HG03521 (cell line): ENCODE data around the gene SRP14.
"Not testable (repeated sequence)": the region's sequence is repeated elsewhere in the genome, so short reads cannot be mapped to it uniquely, and the experiment has no call there.

ENCODE experiments used
- ATAC-seq: cut with Tn5 transposase; IDR thresholded peaks from one replicate; pipeline ENCODE4 v1.9.1; 2021; ENCODE audit warnings: mild to moderate bottlenecking, moderate library complexity; ENCODE audit not compliant: unreplicated experiment

SRP14 gene, protein sequence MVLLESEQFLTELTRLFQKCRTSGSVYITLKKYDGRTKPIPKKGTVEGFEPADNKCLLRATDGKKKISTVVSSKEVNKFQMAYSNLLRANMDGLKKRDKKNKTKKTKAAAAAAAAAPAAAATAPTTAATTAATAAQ

DNA sequence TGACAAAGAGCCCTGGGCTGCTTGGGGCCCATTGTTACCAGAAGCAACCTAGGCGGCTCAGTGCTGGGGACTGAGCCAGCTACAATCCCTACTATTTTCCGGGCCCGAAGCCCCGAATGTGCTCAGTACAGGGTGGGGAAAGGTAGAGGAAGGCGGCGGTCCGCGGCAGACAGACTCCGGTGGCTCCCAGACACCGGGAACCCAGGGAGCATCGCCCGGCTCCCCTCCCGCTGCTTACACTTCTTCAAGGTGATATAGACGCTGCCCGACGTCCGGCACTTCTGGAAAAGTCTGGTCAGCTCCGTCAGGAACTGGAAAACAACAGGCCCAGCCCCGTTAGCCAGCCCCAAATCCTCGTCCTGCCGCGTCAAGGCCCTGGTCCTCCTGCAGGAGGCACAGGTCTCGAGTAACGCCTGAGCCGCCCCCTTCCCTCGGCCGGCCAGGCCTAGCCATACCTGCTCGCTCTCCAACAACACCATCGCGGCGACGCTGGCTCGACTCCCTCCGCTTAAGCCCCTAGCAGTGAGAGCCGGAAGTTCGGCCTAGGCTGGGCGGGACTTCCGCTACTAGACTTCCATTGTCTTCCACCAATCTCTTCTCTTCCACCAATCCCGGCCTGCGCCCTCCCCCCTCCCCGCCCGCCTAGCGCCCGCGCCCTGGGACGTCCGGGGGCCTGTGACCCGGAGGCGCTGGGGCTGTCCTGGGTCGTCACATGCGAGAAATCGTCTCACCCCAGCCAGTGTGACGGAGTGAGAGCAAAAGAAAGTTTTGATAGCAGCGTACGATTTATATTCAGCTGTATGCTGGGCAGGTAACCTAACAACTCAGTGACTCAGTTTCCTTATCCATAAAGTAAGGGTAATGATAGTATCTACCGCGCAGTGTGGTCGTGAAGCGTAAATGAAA, at the start of gene SRP14:
Gene SRP14, minus strand, starts transcription at position 544 of the 906 bp plus-strand sequence. Its CDS starts 65 bp downstream, at position 479.
- peak; percentile 90 for ATAC-seq

DNA sequence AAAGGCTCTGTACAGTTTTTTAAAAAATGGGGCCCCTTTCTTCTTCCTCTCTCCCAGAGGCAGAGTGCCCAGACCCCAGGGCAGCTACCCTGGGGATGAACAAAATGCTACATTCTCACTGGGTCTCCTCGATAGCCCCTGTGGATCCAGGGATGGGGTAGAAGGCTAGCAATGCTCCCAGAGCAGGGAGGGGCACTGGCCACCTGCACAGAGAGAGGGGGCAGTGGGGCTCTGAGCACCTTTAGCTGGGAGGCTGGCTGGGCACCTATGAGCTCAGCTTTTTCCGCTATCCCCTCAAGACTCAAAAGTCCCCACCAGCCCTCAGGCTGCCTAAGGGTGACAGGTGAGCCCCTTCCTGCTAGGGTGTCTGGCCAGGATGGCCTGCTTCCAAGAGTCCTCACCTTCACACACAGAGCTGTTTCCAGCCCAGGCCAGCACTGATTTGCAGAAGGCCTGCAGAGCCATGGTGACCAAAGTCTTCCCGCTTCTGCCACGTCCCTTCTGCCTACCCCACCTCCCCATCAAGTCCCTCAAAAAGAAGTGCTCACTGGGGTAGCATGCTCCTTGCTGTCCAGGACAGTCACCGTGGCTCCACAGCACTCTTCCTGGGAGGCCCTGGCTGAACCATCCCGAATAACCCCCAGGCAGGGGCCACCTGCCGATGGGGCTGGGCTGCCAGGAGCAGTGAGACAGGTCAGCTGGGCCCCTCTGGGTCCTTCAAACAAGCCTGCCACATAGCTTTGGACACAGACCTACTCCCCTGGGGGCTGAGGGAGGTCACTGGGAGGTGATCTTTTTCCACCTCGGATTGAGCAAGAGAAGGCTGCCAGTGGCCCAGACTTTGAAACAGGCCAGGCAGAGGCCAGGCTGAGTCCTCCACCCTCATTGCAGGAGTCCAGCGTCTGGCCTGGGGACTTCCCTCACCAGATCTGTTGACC, 49.3 kb upstream of the SRP14 start:
- no peak for ATAC-seq

DNA sequence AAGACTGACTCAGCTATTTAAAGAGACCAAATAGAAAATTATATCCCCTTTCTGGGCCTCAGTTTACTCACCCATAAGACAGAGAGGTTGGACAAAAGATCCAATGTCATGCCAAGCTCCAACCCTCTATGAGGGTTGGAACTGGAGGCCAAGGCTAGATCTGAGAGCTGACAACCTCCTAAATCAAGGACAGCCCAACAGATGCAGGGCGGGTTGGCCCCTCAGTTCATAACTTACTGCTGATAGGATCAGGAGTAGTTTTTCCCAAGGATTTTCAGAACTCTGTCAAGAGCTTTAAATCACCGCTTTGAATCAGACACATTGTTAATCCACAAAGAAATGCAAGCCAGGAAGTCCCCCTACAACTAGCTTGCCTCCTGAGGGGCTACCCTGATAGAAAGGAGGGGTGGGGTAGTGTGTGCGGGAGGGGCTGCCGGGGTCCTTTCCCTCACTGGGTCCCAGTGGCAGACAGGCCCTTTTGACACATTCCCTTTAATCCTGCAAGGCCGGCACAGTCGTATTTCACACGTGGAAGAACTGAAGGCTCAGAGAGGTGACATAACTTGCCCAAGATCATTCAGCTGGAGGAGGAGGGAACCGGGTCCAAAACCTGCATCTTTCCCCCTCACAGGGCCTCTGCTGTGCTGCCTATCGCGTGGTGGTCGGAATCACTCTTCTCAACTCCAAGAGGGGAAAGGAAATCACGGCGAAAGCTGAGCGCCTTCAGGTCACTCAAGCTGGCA, 48.3 kb upstream of the SRP14 start:
- no peak for ATAC-seq

DNA sequence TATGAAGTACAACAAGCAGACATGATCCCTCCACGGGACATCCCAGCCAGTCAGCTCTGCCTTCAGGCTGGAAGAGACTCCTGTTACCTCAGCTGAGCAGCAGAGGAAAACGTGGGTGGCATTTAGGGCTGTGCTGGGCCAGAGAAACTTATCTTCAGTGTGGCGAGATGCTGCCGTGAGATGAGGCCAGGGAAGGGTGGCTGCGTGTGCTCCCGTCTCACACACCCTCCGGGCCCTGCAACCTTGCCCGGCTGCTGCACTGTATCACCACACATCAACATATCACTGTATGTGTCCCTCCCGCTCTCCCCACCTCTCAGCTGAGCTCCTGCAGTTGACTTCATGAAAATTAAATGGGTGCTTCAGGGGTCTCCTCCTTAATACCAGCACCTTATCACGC, 46.3 kb upstream of the SRP14 start:
- no peak for ATAC-seq

DNA sequence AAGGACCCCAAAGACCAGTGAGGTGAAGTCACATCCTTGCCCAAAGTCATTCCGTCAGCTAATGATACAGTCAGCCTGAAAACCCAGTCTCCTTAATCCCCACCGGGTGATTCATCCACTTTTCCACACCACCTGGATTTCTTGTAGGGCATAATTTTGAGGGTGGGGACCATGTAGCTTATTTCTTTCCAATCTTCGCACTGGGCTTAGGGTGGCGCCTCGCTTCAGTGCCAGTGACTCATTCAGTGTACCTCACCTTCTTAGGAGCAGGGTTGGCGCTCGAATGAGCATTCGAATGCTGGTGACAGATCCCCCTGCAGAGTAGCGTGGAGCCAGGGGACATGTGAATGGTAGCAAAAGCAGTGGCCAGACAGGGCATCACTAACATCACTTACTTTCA, 45.7 kb upstream of the SRP14 start:
- no peak for ATAC-seq

DNA sequence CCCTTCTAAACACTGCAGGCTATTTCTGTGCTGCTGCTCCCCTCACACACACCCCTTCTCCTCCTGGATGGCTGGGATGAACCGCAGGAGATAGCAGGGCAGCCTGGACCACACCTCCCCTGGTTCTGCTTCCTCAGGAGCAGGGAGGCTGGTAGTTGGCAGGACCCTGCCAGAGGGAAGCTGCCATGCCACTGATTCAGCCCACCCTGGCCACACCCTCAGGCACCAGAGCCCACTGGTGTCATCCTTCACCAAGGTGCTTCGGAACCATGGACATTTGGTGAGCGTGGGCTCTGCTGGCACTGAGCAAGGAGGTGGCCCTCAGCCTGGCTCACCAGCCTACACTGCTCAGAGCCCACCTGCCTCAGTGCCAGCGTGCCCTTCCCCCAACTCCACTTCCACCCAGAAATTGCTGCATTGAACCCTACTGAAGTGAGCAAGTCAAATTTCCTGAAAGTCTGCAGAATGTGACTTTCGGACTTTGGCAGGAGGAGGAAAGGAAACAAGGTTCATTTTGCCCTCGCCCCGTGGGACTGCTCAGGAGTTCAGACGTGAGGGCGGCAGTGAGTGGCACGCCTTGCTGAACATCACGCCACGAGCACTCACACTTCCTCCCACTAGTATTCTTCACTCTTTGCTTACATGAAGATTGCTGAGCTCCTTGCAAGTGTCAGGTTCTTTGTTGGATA, 43.4 kb upstream of the SRP14 start:
- ATAC-seq = no peak

DNA sequence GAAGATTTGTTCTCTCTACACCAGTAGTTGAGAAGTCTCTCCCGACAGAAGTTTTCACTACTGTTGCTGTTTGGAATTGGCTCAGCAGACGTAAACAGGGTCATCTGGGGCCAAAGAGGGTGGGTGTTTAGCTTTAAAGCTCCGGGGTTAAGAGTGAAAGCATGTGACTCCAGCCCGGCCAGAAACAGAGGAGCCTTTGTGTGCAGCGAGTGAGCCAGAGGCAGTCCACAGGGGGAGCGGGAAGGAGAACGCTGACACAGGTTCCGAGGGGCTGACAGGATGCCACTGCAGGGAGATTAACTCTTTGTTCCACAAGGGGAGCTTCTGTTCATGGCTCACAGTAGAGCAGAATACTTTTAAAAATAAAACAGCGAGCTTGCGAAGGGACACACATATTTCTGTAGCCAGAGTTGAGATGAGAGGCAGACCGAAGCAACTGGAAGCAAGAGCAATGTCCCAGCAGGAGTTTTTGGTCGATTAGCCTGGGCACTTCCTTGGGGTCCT, 42.8 kb upstream of the SRP14 start:
- ATAC-seq = no peak

DNA sequence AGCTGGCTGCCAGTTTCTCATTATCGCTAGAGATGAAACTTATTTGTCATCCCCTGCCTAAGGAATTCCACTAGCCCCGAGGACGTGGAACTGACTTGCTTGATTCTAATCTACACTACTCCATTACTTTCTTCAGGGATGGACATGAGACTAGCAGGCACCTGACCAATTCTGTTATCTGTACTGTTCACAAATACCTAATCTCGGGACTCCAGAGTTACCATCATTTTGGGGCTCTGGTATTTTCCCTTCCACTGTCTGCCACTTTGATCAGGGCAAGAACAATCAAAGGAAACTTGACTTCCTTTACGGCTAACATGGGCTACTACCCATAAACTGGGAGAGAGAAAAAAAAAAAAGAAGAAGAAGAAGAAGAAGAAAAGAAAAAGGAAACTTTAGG, 41.9 kb upstream of the SRP14 start:
- ATAC-seq = no peak

DNA sequence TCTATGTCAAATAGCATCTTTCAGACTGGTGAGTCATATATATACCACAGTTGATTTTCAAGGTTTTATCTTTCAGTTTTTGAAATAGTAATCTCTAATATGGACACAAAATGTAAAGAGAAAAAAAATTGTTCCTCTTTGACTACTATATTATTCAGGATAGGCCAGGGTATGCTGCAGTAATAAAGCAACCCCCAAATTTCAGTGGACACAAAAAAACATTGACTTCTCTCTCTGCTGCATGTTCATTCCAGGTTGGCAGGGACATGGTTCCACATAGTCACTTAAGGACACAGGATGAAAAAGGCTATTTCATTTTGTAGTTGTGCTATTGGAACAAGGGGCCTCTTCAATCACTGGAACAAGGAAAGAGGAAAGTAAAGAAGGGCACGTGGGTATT, 41.1 kb upstream of the SRP14 start:
- ATAC-seq = no peak

DNA sequence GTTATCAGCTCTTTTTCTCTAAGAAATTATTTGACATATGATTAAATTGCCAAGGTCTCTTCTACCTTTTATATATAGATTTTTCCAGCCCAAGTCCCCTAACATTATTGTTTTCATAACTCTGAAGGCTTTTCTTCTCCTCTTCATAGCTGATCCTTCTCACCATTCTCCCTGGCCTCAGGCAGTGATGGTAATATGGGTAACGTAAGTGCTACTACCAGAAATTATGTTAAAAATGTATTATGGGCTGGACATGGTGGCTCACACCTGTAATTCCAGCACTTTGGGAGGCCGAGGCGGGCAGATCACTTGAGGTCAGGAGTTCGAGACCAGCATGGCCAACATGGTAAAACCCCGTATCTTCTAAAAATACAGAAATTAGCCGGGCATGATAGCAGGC, 40.5 kb upstream of the SRP14 start:
- ATAC-seq = no peak

DNA sequence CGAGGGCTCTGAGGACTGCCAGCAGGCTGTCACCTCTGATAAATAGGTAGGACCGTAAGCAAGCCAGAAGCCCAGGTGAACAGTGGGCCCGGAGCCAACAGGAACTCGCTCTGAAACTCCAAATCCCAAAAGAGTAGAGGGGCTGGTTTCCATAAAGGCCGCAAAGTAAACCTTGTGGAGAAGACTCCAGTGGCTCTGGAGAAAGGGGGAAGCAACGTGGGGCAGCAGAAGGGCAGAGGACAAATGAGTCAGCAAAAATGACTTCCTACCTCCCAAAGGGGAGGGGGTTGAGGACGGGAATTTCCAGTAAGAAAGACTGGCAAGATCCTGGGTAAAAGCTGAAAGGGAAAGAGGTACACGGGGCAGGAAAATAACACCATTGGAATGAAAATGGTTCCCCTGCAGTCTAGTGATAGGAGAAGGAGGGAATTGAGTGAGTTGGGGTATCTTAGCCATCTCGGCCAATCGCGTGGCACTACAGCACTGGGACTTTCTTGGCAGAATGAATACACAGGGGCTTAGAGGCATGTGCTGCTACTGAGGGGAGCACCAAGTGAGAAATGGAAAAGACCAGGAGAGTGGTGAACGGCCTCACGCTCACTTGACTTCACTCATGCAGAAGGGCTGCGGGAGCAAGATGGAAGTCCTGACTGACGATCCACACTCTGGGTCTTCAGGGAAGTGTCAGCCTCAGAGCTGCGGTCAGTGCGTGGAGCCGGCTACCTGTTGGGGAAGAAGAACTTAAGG, 36.5 kb upstream of the SRP14 start:
- ATAC-seq = no peak

DNA sequence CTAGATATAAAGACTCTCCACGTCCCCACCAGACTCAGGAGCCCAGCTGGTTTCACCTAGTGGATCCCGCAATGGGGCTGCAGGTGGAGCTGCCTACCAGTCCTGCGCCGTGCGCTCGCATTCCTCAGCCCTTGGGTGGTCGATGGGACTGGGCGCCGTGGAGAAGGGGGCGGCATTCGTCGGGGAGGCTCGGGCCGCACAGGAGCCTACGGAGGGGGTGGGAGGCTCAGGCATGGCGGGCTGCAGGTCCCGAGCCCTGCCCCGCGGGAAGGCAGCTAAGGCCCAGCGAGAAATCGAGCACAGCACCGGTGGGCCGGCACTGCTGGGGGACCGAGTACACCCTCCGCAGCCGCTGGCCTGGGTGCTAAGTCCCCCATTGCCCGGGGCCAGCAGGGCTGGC, 35.7 kb upstream of the SRP14 start:
- ATAC-seq = not testable (repeated sequence)

DNA sequence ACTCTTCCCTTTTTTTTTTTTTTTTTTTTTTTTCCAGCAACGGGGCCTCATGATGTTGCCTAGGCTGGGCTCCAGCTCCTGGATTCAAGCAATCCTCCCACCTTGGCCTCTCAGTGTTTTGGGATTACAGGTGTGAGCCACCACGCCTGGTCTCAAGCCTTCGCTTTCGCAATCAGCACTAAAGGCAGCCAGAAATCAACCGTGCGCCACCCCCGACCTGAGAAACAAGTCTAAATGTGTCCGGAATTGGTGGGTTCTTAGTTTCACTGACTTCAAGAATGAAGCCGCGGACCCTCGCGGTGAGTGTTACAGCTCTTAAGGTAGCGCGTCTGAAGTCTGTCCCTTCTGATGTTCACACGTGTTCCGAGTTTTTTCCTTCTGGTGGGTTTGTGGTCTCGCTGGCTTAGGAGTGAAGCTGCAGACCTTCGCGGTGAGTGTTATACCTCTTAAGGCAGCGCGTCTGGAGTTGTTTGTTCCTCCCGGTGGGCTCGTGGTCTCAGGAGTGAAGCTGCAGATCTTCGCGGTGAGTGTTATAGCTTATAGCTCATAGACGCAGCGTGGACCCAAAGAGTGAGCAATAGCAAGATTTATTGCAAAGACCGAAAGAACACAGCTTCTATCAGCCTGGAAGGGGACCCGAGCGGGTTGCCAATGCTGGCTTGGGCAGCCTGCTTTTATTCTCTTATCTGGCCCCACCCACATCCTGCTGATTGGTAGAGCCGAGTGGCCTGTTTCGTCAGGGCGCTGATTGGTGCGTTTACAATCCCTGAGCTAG, 34.9 kb upstream of the SRP14 start:
- not testable (repeated sequence) for ATAC-seq

DNA sequence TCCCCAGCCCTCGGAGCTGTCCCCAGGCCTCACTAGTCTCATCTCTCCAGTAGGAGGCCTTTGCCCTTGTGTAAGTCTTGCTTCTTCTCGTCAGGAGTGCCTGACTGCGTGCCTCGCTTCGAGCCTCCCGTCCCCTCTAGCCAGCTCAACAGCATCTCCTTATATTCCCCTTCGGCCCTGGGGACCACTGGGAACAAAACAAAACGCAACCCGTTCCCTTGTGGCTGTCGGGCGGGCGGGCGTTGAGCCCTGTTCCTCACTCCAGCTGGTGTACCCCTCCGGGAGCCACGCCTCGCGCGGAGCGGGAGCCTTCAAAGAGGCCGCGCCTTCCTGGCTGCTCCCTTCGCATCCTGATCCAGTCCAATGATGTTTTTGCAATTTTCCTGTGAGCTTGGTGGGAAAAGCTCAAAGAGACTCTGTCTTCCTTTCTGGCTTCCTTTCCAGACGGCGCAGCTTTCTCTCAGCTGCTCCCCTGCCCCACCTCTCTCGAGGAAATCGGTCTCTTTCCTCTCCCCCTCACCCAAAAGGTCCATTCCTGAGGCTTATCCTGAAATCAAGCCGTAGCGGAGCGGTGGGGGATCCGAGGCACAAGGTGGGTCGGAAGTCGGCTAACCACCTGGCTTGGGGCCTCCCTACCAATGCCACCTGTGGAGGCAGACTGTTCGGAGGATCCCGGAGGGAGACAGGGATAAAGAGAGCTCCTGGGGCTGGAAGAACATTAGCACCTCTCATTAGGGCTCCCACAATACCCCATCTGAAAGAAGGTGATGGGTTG, 33.4 kb upstream of the SRP14 start:
- no peak for ATAC-seq

DNA sequence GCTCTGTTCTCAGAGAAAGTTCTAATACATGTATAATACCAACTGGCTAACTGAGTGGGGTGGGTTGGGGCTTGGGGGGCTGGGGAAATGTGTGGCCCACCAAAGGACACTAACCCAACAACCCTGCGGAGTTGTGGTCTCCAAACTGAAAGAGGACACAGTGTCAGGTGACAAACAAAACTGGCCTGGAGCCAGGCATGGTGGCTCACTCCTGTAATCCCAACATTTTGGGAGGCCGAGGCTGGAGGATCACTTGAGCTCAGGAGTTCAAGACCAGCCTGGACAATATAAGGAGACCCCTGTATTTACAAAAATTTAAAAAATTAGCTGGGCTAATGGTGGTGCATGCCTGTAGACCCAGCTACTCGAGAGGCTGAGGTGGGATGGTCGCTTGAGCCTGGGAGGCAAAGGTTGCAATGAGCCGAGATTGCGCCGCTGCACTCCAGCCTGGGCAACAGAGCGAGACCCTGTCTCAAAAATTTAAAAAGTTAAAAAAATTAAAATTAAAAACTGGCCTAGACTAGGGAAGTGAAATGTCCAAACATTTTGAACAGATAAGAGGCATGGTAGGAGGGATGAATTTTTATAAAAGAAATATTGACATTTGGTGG, 31.7 kb upstream of the SRP14 start:
- ATAC-seq = no peak

DNA sequence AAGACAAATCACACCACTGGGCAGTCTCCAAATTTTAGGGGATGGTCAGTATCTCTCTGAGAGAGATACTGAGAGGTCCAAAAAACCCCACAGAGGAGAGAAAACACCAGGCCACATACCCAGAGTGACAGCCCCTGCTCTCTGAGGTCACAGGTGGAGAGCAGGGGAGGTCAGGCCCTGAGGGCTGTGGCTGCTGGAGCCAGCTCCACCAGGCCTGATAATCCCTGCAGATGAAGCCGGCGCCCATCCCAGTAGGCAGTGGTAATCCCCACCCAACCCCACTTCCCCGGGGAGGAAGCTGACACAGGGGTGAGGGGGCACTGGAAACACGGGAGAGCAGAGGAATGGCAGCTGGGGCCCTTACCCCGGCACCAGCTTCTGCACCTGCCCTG, 31.2 kb upstream of the SRP14 start:
- no peak for ATAC-seq
